ENCODE data around the gene ENOPH1. TPM values are rescaled to one million over a fixed set of nuclear protein-coding genes. Genes with fewer than 3 reads are reported as not detected.

Gene ENOPH1
- total RNA-seq, 3 donors from 2014 or later: 15.6 to 22.7 (median 19.9) TPM

- H3K9me3 ChIP-seq: no peaks in the 10 kb centered on the region
- DNase-seq: no peak
- no peaks in the 10 kb centered on the region for H3K4me1 ChIP-seq (ENCODE audit: low read depth)
- intact Hi-C loops (cut with DNase I, micrococcal nuclease): no loop called here
- no peak overlapping the region for H3K4me3 ChIP-seq
- ATAC-seq: no peak
- no peak for TF ChIP-seq CTCF (IDR thresholded peaks at IDR 0.05)
- no peaks in the 10 kb centered on the region for H3K36me3 ChIP-seq (ENCODE audit: low read depth)
Measured at GRCh38 chr4:82508806-82509428, 78.5 kb downstream of the ENOPH1 start.

- Histone ChIP-seq H3K36me3 (ENCODE audit: low read depth) (no peaks in the 10 kb centered on the region), H3K4me1 (ENCODE audit: low read depth) (no peaks in the 10 kb centered on the region), H3K9me3 (no peaks in the 10 kb centered on the region), H3K4me3 (no peak overlapping the region)
- intact Hi-C loops (cut with DNase I, micrococcal nuclease): no loop called here
- no peak for ATAC-seq
- no peak for TF ChIP-seq CTCF (IDR thresholded peaks at IDR 0.05)
- DNase-seq: no peak
Measured at GRCh38 chr4:82510216-82510615, 79.8 kb downstream of the ENOPH1 start.

Other genes with a start within 250 kb of the ENOPH1 start
- gene HNRNPD, start 56.6 kb upstream of the ENOPH1 start, total RNA-seq: 100 to 1,000 TPM; 120 to 176 (median 172) TPM
- 100 to 1,000 TPM in 2 of 3 donors, 10 to 100 TPM in 1; 84.1 to 186 (median 107) TPM for gene HNRNPDL, start 128 bp upstream of the ENOPH1 start, total RNA-seq
- gene TMEM150C, start 131.4 kb downstream of the ENOPH1 start, total RNA-seq: 1 to 10 TPM; 1.6 to 9.4 (median 3.4) TPM